UCSD-AML1 (cell line): Measurements from ENCODE around the gene KYNU.
"Not testable (repeated sequence)": the region's sequence is repeated elsewhere in the genome, so short reads cannot be mapped to it uniquely, and the experiment has no call there.

ENCODE experiments used
- DNase-seq: peaks from one replicate; lab custom pipeline; 2025; ENCODE audit not compliant: unreplicated experiment; lab: John Stamatoyannopoulos, UW

Gene KYNU

GRCh38 chr2:142914507-142915313 is 37.2 kb downstream of the KYNU start:
- no peak for DNase-seq

- no peak for DNase-seq
These were observed 38.0 kb downstream of the KYNU start for GRCh38 chr2:142915502-142915901.

- DNase-seq: no peak
These were observed 41.2 kb downstream of the KYNU start for GRCh38 chr2:142918624-142919023.

- DNase-seq: no peak
These were observed 43.1 kb downstream of the KYNU start for GRCh38 chr2:142920571-142920970.

GRCh38 chr2:142926445-142926844 is 49.0 kb downstream of the KYNU start:
- DNase-seq: no peak

GRCh38 chr2:142930835-142931398 is 53.5 kb downstream of the KYNU start:
- DNase-seq: no peak

- no peak for DNase-seq
These were observed 56.5 kb downstream of the KYNU start for GRCh38 chr2:142933916-142934315.

- no peak for DNase-seq
These were observed 58.2 kb downstream of the KYNU start for GRCh38 chr2:142935563-142936089.

GRCh38 chr2:142936629-142937028 is 59.2 kb downstream of the KYNU start:
- DNase-seq: no peak

GRCh38 chr2:142937347-142937746 is 59.9 kb downstream of the KYNU start:
- DNase-seq: no peak

- no peak for DNase-seq
These were observed 60.8 kb downstream of the KYNU start for GRCh38 chr2:142938240-142938639.

- DNase-seq: no peak
These were observed 63.3 kb downstream of the KYNU start for GRCh38 chr2:142940606-142941223.

- DNase-seq: no peak
These were observed 65.2 kb downstream of the KYNU start for GRCh38 chr2:142942690-142943089.

GRCh38 chr2:142944264-142944663 is 66.8 kb downstream of the KYNU start:
- DNase-seq: no peak

- DNase-seq: no peak
These were observed 67.3 kb downstream of the KYNU start for GRCh38 chr2:142944721-142945120.

GRCh38 chr2:142946941-142947340 is 69.5 kb downstream of the KYNU start:
- DNase-seq: no peak

- not testable (repeated sequence) for DNase-seq
These were observed 71.3 kb downstream of the KYNU start for GRCh38 chr2:142948723-142949122.

- not testable (repeated sequence) for DNase-seq
These were observed 72.9 kb downstream of the KYNU start for GRCh38 chr2:142950323-142950722.

- no peak for DNase-seq
These were observed 73.9 kb downstream of the KYNU start for GRCh38 chr2:142951190-142952007.

- DNase-seq: no peak
These were observed 74.6 kb downstream of the KYNU start for GRCh38 chr2:142952018-142952417.
